GM23248 (cell line): Measurements from ENCODE around the gene CERKL. TPM values are rescaled to one million over a fixed set of nuclear protein-coding genes. Genes with fewer than 3 reads are reported as not detected.
A peak's percentile ranks its signal among the peaks of the same experiment; 100 is the strongest.

ENCODE experiments used
- DNase-seq: peaks from one replicate; pipeline ENCODE4 v3.0.0-alpha.2; 2015
- H2AFZ ChIP-seq: fragments of 200-600 bp; sonication (generic); 2 replicates; pipeline ENCODE4 v1.6.1; 2016; ENCODE audit warnings: antibody characterized with exemption
- H3F3A ChIP-seq: fragments of 200-600 bp; sonication (generic); 2 replicates; pipeline ENCODE4 v1.6.1; 2016; ENCODE audit warnings: mild to moderate bottlenecking, antibody characterized with exemption, mixed run types; ENCODE audit not compliant: insufficient read depth
- H3K27ac ChIP-seq: fragments of 200-600 bp; sonication (generic); 2 replicates; pipeline ENCODE4 v1.5.1; 2016; ENCODE audit warnings: mild to moderate bottlenecking
- H3K27me3 ChIP-seq: fragments of 200-600 bp; sonication (generic); replicated peaks from 2 replicates; pipeline ENCODE4 v1.6.1; 2016; ENCODE audit warnings: mild to moderate bottlenecking; ENCODE audit not compliant: insufficient read depth
- H3K36me3 ChIP-seq: fragments of 200-600 bp; sonication (generic); 2 replicates; pipeline ENCODE4 v1.6.1; 2016; ENCODE audit warnings: low read depth, mild to moderate bottlenecking
- H3K4me1 ChIP-seq: fragments of 200-600 bp; sonication (generic); 2 replicates; pipeline ENCODE4 v1.6.1; 2016; ENCODE audit warnings: mild to moderate bottlenecking; ENCODE audit not compliant: insufficient read depth
- H3K4me2 ChIP-seq: fragments of 200-600 bp; sonication (generic); one replicate; pipeline ENCODE4 v1.6.1; 2016; ENCODE audit warnings: mild to moderate bottlenecking; ENCODE audit not compliant: unreplicated experiment
- H3K4me3 ChIP-seq: fragments of 200-600 bp; sonication (generic); 2 replicates; pipeline ENCODE4 v1.5.1; 2016; ENCODE audit warnings: mild to moderate bottlenecking
- H3K79me2 ChIP-seq: fragments of 200-600 bp; sonication (generic); 2 replicates; pipeline ENCODE4 v1.6.1; 2016; ENCODE audit warnings: mild to moderate bottlenecking; ENCODE audit not compliant: insufficient read depth
- H3K9ac ChIP-seq: fragments of 200-600 bp; sonication (generic); 2 replicates; pipeline ENCODE4 v1.6.1; 2016; ENCODE audit warnings: mild to moderate bottlenecking
- H3K9me2 ChIP-seq: fragments of 200-600 bp; sonication (generic); 2 replicates; pipeline ENCODE4 v1.6.1; 2016; ENCODE audit warnings: mixed run types, mild to moderate bottlenecking, moderate library complexity; ENCODE audit not compliant: insufficient read depth
- H3K9me3 ChIP-seq: fragments of 200-600 bp; sonication (generic); one replicate; pipeline ENCODE4 v1.6.1; 2017; ENCODE audit warnings: low read depth
- H4K20me1 ChIP-seq: fragments of 200-600 bp; sonication (generic); 2 replicates; pipeline ENCODE4 v1.6.0; 2016; ENCODE audit not compliant: insufficient read depth
- EZH2 ChIP-seq: fragments of 200-600 bp; sonication (generic); IDR thresholded peaks from 2 replicates; pipeline ENCODE4 v1.6.1; 2018; ENCODE audit warnings: antibody characterized with exemption, mild to moderate bottlenecking; ENCODE audit not compliant: insufficient read depth, poor library complexity, severe bottlenecking
- EZH2phosphoT487 ChIP-seq: fragments of 200-600 bp; sonication (generic); IDR thresholded peaks from 2 replicates; pipeline ENCODE4 v1.6.1; 2018; ENCODE audit warnings: antibody characterized with exemption, moderate library complexity, mild to moderate bottlenecking, low read depth; ENCODE audit not compliant: insufficient read depth
- WGBS, 2 experiments: methylation state at CpG; one replicate each; pipeline ENCODE4 v1.1.6; 2015 to 2017; ENCODE audit warnings: low lambda C conversion rate in 2 of 2, low coverage in 1 of 2; ENCODE audit errors: missing lambda C conversion rate in 2 of 2; 5-methylcytosine and 5-hydroxymethylcytosine counted together
- in situ Hi-C: fragments of 300-500 bp; cut with MboI; formaldehyde crosslinking; loops from 2 replicates; pipeline ENCODE4 v1.15.0; 2020
- polyA plus RNA-seq: library from polyadenylated mRNA; unstranded; fragments of >200 nt; fragmentation: Nextera tagmentation; extraction: Ambion mirVana; gene quantifications from 2 replicates; pipeline ENCODE4 v1.2.1, GENCODE V29; 2016
- total RNA-seq: library from RNA; depleted of rRNA; stranded (reverse); fragments of >200 nt; shearing (Covaris generic); gene quantifications from 2 replicates; pipeline ENCODE4 v1.2.3, GENCODE V29; 2014

Gene CERKL
- total and polyA plus RNA-seq, 2 experiments from 2014 or later = 5.2 TPM; not detected in 1

GRCh38 chr2:181678861-181679543, 22.1 kb upstream of the CERKL start:
- peaks cover 81% of the 10 kb centered on the region for H3K27me3 ChIP-seq

DNA sequence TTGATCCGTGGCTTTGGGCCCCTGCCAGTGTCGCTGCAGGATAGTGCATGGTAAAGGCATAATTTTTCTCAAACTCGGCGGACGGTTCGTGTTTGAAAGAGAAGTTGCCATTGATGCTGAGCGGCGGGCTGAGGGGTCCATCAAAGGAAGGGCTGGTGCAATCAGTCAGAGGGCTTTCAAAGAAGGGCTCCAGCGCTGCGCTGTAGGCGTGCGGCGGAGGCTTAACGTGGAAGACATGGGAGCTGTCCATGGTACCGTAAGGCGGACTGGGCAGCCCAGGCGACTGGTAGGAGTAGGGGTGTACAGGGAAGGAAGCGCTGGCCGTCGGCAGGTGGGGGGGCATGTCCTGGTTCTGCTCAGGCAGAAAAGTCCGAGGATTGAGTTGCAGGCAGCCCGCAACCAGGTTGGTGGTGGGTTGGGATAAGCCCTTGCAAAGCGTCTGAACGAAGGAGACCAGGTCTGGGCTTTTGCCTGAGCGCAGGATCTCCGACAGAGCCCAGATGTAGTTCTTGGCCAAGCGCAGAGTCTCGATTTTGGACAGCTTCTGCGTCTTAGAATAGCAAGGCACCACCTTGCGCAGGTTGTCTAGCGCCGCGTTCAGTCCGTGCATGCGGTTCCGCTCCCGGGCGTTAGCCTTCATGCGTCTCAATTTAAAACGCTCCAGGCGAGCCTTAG, 21.1 kb upstream of the CERKL start:
- in situ Hi-C loops = no loop called here

More at GRCh38 chr2:181678861-181679543, 22.1 kb upstream of the CERKL start:
- Histone ChIP-seq H3K79me2 (no peaks in the 10 kb centered on the region), H3K9ac (no peak overlapping the region), H3K9me3 (no peaks in the 10 kb centered on the region), H3K4me3 (no peak overlapping the region), H3F3A (no peaks in the 10 kb centered on the region), H3K36me3 (no peaks in the 10 kb centered on the region), H4K20me1 (no peaks in the 10 kb centered on the region), H3K4me1 (no peaks in the 10 kb centered on the region), H3K4me2 (no peak overlapping the region), H3K27ac (no peak overlapping the region), H3K9me2 (no peaks in the 10 kb centered on the region), H2AFZ (no peak overlapping the region)
- in situ Hi-C loops = no loop called here
- no peak for DNase-seq
- 13 to 18% methylated on average over 18 of the region's 18 CpGs for WGBS, 2 experiments
- TF ChIP-seq EZH2 (no peak), EZH2phosphoT487 (no peak)

DNA sequence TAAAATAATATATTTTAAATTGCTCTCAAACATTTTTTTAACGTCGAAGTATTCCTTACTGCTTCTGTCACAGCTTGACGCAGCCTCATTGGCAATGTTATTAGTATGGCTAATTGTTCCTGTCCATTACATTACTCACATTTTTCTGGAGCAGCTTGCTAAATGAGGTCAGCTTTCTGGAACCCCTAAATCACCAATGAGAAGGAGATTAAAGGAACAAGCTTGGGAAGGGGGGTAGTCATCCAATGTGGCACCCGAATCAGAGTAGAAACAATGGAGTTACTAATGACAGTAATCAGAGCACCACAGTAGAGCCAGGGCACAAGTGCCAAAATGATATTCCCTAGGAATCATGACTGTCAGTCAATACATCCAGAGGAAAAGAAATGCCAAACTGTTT, 18.3 kb upstream of the CERKL start:
- Histone ChIP-seq H3K4me2 (no peak overlapping the region), H3K4me1 (no peaks in the 10 kb centered on the region), H3K27ac (no peak overlapping the region), H4K20me1 (no peaks in the 10 kb centered on the region), H2AFZ (no peak overlapping the region), H3F3A (no peaks in the 10 kb centered on the region), H3K27me3 (peaks cover 53% of the 10 kb centered on the region), H3K36me3 (no peaks in the 10 kb centered on the region), H3K4me3 (no peak overlapping the region), H3K79me2 (no peaks in the 10 kb centered on the region), H3K9ac (no peak overlapping the region), H3K9me2 (no peaks in the 10 kb centered on the region), H3K9me3 (no peaks in the 10 kb centered on the region)
- TF ChIP-seq EZH2phosphoT487 = no peak
- TF ChIP-seq EZH2 = no peak
- in situ Hi-C loops = no loop called here
- DNase-seq = no peak
- 22 to 33% methylated on average over 4 of the region's 4 CpGs for WGBS, 2 experiments

More for the DNA sequence above, 21.1 kb upstream of the CERKL start:
- no peak overlapping the region for H3K9ac ChIP-seq
- TF ChIP-seq EZH2 (no peak), EZH2phosphoT487 (no peak)
- peaks cover 78% of the 10 kb centered on the region for H3K27me3 ChIP-seq
- H3K4me1 ChIP-seq = no peaks in the 10 kb centered on the region
- no peak overlapping the region for H3K4me2 ChIP-seq
- WGBS, 2 experiments = 14 to 16% methylated on average over 40 to 41 of the region's 41 CpGs
- no peaks in the 10 kb centered on the region for H3K9me3 ChIP-seq
- peak; percentile 84 for DNase-seq
- no peak overlapping the region for H2AFZ ChIP-seq
- H4K20me1 ChIP-seq = no peaks in the 10 kb centered on the region
- H3F3A ChIP-seq = no peaks in the 10 kb centered on the region
- no peaks in the 10 kb centered on the region for H3K9me2 ChIP-seq
- no peak overlapping the region for H3K27ac ChIP-seq
- H3K79me2 ChIP-seq = no peaks in the 10 kb centered on the region
- no peak overlapping the region for H3K4me3 ChIP-seq
- no peaks in the 10 kb centered on the region for H3K36me3 ChIP-seq

DNA sequence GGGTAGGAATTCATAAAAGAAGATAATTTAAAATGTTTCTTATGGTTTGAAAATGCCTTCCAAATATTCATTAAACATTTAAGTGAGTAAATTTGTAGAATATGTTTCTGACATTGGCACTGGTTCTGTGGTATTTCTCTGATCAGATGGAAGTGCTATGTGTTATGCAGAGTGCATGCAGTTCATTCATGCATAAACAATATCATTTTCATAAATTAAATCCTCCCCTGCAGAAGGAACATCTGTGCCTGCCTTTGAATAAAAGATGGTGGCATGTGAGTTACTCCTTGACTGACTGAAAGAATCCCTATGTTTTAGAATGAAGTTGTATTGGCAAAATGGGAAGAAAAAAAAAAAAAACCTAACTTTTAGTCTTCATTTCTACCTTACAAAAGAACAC, 17.6 kb upstream of the CERKL start:
- H4K20me1 ChIP-seq = no peaks in the 10 kb centered on the region
- in situ Hi-C loops = no loop called here
- H3K9me3 ChIP-seq = no peaks in the 10 kb centered on the region
- no peaks in the 10 kb centered on the region for H3K36me3 ChIP-seq
- no peak overlapping the region for H2AFZ ChIP-seq
- TF ChIP-seq EZH2 (no peak), EZH2phosphoT487 (no peak)
- H3K4me2 ChIP-seq = no peak overlapping the region
- H3K27ac ChIP-seq = no peak overlapping the region
- H3K9me2 ChIP-seq = no peaks in the 10 kb centered on the region
- H3K9ac ChIP-seq = no peak overlapping the region
- no peaks in the 10 kb centered on the region for H3K4me1 ChIP-seq
- H3K79me2 ChIP-seq = no peaks in the 10 kb centered on the region
- DNase-seq = no peak
- H3F3A ChIP-seq = no peaks in the 10 kb centered on the region
- no peak overlapping the region for H3K4me3 ChIP-seq
- H3K27me3 ChIP-seq = peaks cover 52% of the 10 kb centered on the region

DNA sequence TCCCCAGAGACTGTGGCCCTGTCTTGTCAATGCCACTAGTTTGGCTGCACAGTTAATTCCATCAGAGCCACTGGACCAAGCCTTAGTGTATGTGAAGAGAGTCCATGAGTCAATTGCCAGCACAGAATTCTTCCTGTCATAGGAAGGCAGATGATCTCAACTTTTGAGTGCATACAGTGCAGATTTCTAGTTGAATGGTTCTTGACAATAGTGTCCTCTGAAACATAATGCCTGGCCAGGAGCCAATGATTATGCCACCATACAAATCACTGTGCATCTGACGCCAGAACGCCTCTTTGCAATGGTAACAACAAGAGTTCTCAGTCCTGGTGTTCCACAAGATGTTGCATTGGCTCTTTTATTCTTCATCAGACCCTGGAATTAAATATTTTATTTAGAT, 16.3 kb upstream of the CERKL start:
- no peaks in the 10 kb centered on the region for H3K36me3 ChIP-seq
- no peak overlapping the region for H2AFZ ChIP-seq
- no peaks in the 10 kb centered on the region for H3K4me1 ChIP-seq
- no peak for DNase-seq
- no peaks in the 10 kb centered on the region for H3K79me2 ChIP-seq
- H3K9ac ChIP-seq = no peak overlapping the region
- no peak overlapping the region for H3K27ac ChIP-seq
- in situ Hi-C loops = no loop called here
- no peak overlapping the region for H3K4me2 ChIP-seq
- WGBS, 2 experiments = 3 to 7% methylated on average over 2 of the region's 2 CpGs
- TF ChIP-seq EZH2phosphoT487 (no peak), EZH2 (no peak)
- no peaks in the 10 kb centered on the region for H3F3A ChIP-seq
- H3K27me3 ChIP-seq = peaks cover 51% of the 10 kb centered on the region
- H3K9me2 ChIP-seq = no peaks in the 10 kb centered on the region
- no peaks in the 10 kb centered on the region for H4K20me1 ChIP-seq
- no peaks in the 10 kb centered on the region for H3K9me3 ChIP-seq
- H3K4me3 ChIP-seq = no peak overlapping the region
